Cerebellar cortex (tissue), 1 donor: ENCODE measurements around the gene F8.
"Not testable (repeated sequence)": the region's sequence is repeated elsewhere in the genome, so short reads cannot be mapped to it uniquely, and the experiment has no call there.

ENCODE experiments used
- DNase-seq: peaks from one replicate; pipeline ENCODE4 v3.0.0-alpha.2; 2015; ENCODE audit warnings: low spot score

The F8 gene

DNA sequence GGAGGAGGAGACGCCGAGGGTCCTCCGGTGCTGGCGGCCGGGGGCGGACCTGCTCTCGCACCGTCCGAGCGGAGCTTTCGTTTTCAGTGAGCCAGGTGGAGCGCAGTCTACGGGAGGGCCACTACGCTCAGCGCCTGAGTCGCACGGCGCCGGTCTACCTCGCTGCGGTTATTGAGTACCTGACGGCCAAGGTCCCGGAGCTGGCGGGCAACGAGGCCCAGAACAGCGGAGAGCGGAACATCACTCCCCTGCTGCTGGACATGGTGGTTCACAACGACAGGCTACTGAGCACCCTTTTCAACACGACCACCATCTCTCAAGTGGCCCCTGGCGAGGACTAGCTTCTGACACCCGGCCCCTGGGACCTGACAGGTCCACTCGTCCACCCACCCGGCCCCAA, 137.5 kb downstream of the F8 start:
- not testable (repeated sequence) for DNase-seq

DNA sequence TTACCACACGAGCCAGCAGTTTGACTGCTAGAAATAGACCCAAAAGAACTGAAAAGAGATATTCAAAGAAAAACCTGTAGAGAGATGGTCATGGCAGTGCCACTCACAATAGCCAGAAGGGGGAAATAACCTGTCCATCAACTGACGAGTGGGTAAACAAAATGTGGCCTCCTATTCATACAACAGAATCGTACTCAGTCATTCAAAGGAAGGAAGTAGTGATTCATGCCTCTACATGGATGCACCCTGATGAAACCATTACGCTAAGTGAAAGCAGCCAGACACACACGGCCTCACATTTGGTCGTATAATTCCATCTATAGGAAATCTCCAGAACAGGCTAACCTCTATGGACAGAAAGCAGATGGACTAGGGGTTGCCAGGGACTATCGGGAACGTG, 138.5 kb downstream of the F8 start:
- DNase-seq = not testable (repeated sequence)

DNA sequence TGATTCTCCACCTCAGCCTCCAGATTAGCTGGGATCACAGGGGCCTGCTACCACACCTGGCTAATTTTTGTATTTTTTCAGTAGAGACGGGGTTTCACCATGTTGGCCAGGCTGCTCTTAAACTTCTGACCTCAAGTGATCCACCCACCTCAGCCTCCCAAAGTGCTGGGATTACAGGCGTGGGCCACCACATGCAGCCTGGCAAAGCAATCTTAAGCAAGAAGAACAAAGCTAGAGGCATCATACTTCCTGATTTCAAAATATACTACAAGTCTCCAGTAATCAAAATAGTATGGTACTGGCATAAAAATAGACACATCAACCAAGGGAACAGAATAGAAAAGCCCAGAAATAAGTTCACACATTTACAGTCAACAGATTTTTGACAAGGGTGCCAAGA, 149.2 kb downstream of the F8 start:
- no peak for DNase-seq

DNA sequence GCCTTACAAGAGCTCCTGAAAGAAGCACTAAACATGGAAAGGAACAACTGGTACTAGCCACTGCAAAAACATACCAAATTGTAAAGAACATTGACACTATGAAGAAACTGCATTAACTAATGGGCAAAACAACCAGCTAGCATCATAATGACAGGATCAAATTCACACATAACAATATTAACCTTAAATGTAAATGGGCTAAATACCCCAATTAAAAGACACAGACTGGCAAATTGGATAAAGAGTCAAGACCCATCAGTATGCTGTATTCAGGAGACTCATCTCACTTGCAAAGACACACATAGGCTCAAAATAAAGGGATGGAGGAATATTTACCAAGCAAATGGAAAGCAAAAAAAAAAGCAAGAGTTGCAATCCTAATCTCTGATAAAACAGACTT, 154.0 kb downstream of the F8 start:
- DNase-seq = not testable (repeated sequence)

DNA sequence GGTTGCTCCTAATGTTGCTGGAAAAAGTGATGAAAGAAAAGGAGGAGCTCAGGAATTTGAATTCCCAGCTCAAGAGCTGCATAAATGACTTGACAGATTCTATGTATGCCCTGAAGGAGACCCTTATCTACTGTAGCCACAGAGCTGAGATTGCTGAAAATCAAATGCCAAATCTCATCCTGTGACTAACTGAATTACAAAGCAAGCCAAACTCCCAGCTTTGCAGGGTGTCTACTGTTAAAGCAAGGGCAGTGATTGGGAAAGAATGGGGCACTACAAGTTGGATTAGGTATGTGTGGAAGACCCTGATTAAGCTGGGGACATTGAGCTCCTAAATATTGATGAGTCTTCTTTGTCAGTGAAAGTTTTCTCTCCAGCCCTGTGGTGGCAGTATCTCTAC, 167.3 kb downstream of the F8 start:
- DNase-seq = no peak

DNA sequence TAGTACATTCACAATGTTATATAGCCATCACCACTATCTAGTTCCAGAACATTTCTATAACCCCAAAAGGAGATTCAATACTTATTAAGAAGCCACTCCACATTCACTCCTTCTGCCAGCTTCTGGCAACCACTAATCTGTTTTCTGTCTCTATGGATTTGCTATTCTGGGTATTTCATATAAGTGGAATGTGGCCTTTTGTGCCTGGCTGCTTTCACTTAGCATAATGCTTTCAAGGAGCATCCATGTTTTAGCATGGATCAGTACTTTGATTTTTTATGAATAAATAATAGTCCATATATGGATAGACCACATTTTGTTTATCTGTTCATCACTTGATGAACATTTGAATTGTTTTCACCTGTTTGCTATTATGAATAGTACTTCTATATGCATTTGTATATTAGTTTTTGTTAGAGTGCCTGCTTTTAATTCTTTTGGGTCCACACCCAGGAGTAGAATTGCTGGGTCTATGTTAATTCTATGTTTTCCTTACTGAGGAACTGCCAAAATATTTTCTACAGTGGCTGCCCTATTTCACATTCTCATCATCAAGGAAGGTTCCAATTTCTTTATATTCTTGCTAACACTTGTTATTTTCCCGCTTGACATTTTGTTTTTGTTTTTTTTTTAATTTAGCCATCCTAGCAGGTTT, 171.4 kb downstream of the F8 start:
- no peak for DNase-seq

DNA sequence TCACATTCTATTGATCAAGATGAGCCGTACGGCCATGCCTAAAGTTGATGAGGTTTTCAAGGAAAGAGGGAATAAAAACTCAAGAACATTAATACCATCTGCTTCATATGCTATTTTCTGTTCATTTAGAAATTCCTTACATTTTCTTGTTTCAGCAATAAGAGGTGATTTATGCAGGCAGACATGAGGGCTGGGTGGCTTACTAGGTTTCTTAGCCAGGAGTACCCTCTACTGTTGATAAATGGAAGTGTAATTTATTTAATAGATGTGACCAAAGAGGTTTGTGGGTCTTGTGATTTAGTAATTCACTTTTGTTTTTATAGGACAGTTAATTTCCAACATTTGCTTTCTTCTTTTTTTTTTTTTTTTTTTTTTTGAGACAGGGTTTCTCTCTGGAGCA, 181.7 kb downstream of the F8 start:
- peak; percentile 22 for DNase-seq

DNA sequence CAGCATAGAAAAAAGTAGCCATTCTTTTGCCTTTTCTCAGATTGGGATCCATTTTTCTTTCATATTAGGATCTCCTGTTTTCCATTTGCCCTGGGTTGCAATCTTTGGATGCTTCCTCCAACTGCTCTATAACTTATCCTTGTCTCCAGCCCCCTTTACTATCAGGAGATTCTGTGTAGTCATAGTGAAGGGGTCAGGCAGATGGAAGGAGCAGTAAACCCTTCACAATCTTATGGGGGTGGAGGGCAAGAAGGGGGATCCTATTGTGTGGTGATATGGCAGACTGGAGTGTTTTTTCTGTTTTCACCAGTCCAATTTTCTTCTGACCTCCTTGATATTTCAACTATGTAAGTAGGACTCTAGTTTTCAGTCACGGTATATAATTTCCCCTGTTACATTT, 186.4 kb downstream of the F8 start:
- no peak for DNase-seq

DNA sequence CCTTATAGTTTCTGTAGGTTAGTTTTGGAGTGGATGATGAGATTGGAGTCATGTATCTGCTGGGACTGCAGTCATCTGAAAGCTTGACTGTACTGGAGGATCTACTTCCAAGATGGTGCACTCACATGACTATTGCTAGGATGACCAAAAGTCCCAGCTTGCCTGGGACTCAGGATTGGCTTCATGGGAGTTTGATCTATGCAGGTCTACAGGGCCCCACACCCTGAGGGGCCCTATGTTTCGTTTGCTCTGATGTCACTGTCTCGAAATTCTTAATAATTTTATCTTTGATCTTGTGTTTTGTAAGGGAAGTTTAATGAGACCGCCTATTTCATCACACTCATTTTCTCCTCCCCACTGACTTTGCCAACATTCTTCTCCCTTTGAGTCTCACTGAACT, 188.0 kb downstream of the F8 start, which contains the start of gene SMIM9:
Gene SMIM9 (minus strand): TSS at position 101 of the 400 bp plus-strand sequence. CDS start 3,806 bp downstream, outside the sequence.
- DNase-seq = no peak

DNA sequence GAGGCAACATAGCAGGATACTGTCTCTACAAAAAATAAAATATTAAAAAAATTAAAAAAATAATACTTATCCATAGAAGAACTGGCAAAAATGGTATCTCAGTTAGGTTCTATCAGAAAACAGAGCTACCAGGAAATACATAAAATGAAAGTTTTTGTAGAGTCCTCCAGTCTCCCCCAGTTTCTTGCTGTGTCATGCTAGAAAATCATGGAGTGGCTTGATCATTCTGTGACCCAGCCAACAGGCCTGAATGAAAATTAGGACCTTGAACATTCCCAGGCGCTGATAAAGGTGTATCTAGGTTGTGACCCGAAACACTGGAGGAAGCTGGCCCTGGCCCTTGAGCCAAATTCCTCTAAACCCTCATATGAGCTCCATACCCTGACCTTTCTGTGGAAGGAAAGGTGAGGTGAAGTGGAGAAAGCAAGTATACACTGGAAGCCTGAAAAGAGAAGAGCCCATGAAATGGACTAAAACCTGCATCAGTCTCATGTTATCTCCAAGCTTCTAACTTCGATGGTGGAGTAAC, 188.7 kb downstream of the F8 start:
- no peak for DNase-seq

DNA sequence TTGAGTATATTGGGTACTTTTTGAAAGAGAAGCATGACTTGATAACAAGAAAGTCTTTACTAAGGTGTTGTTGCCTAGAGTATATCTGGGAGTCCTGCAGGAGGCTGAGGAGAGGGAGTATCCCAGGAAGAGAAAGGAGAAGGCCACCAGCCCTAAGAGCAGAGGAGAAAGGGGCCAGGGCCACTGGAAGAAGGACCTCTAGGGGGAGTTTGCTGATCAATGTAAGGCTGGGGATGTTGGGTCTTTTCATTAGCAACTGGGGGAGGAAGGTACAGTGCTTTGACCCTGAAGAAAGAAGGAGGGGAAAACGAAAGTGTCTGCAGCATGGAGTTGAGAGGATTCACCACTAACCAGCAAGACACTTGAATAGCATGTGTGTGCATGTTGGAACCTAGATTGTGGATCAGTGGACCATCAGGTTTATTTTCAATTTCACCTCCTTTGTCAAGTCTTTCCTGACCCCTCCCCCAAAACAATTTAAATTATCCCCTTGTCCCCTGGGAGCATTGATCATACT, 192.5 kb downstream of the F8 start:
- DNase-seq = no peak

DNA sequence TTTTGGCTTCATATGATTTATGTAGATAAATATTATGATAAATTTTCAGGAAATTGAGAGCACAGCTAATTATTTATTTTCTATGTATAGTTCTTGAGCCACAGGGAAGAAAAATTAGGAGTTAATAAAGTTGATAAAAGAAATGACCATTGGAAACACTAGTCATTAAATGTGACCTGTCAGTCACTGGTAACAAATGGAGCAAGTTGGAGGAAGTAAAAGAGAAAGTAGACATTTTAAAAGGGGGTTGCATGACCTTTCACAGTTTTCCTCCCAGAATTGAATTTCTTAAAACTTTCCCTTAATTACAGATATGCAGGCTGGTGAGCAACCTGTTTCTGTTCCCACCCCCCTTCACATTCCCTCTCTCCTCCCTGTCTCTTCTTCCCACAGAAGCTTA, 193.4 kb downstream of the F8 start:
- DNase-seq = no peak

DNA sequence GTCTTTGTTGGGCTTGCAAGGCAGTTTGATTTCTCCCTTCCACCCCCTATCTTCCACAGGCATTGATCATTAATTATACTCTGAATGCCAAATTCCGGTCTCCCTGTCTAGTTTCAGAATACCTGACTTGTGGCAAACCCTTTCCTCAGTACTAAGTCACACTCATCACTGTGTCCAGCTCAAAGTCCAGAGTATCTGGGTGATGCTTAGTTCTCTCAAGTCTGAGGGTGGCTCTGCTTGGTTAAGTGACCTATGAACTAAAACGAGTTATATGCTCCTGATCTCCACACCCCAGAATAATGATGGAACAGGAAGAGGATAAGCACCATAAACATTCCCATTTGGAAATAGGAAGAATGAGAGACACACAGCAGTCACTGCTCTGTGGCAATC, 194.5 kb downstream of the F8 start:
- no peak for DNase-seq

DNA sequence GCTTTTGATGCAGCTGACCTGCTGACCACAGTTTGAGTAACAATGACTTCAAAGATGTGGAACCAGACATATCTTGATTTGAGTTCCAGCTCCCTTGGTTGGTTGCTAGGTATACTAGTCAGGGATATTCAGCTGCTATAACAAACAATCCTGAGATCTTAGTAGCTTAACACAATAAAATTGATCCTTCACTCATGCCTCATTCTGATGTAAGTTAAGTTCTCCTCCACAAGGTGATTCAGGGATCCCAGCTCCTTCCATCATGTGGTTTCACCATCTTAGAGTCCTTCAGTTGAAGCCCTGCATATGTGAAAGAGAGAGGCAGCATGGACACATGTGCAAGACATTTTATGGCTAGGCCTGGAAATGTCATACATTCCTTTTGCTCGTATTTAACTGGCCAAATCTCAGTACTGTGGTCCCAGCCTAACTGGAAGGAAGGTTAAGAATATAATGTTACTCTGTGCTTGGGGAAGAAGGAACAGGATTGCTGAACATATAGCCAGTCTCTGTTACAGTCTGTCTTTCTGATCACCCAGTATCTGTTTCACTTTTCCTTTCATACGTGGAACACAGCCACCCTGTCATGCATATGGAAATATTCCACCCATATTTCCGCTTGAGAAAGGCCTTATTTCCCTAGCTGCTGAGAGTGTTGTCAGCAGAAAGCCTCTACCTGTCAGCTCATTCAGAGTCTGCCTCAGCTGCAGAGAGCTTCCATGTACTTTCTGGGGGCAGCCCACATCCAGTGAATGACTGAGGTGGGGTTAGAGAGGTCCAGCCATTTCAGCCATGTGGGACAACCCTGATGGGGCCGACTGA, 195.1 kb downstream of the F8 start:
- no peak for DNase-seq

DNA sequence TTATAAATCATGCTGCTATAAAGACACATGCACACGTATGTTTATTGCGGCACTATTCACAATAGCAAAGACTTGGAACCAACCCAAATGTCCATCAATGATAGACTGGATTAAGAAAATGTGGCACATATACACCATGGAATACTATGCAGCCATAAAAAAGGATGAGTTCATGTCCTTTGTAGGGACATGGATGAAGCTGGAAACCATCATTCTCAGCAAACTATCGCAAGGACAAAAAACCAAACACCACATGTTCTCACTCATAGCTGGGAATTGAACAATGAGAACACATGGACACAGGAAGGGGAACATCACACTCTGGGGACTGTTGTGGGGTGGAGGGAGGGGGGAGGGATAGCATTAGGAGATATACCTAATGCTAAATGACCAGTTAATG, 196.9 kb downstream of the F8 start:
- DNase-seq = not testable (repeated sequence)

DNA sequence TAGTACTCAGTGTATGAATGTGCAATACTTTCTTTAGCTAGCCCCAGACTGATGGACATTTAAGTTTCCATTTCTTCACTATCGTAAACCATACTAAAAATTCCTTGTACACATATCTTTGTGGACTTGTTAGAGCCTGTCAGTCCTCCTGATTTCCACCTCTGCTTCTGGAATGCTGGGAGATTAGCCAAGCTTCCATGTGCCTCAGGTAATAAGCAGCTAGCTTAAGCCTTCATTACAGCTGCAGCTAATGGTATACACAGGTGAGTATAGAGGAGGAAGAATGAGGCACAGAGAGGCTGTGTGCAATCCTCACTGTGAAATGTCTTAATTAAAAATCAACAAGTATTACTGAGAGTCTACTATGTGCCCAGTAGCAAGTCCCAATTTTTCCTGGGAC, 197.9 kb downstream of the F8 start:
- DNase-seq = no peak

DNA sequence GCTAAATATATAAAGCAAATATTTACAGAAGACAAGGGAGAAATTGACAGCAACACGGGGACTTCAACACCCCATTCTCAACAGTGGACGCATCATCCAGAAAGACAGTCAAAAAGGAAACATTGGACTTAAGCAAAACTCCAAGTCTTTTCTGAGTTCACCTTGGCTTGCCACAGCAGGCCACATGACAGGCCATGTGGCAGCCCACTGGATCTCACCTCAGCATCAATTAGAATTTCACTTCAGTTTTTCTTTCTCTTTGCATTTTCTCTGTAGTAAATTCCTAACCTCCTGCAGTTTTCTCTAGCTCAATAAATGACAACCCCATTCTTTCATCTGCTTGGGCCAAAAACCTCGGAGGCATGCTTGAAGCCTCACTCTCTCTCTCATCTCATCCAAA, 200.5 kb downstream of the F8 start:
- no peak for DNase-seq

DNA sequence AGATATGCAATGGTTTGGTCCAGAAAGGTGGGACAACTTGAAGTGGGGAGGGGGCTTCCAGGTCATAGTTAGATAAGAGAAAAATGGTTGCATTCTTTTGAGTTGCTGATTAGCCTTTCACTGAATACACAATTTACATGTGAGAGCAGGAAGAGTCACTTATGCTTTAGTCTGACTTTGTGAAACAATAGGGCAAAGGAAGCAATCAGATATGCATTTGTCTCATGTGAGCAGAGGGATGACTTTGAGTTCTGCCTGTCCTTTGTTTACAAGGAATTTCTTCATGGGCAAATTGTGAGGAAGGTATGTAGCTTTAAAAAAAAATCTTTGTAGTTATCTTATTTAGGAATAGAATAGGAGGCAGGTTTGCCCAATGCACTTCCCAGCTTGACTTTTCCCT, 201.0 kb downstream of the F8 start:
- no peak for DNase-seq

DNA sequence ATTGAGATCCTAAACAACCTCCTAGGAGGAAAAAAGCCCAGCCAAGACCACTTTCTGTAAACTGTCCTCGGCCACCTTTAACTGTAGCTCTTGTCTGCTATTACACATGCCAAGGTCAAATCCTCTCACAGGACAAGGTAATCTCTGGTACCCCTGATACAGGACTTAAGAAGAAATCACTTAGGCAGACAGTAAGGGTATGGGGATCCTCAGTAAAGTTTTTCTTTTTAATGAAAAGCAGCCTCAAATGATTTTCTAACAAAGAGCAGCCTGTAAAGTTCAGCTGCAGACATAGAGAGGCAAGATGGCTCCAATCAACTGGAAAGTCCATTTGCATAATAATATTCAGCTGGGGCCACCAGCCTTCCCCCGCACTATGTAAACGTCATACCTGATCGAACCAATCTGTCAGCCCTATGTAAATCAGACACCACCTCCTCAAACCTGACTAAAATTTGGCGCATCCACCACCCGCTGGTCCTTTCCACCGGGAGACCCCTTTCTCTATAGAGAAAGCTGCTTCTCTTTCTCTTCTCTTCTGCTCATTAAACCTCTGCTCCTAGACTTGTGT, 202.7 kb downstream of the F8 start:
- no peak for DNase-seq

DNA sequence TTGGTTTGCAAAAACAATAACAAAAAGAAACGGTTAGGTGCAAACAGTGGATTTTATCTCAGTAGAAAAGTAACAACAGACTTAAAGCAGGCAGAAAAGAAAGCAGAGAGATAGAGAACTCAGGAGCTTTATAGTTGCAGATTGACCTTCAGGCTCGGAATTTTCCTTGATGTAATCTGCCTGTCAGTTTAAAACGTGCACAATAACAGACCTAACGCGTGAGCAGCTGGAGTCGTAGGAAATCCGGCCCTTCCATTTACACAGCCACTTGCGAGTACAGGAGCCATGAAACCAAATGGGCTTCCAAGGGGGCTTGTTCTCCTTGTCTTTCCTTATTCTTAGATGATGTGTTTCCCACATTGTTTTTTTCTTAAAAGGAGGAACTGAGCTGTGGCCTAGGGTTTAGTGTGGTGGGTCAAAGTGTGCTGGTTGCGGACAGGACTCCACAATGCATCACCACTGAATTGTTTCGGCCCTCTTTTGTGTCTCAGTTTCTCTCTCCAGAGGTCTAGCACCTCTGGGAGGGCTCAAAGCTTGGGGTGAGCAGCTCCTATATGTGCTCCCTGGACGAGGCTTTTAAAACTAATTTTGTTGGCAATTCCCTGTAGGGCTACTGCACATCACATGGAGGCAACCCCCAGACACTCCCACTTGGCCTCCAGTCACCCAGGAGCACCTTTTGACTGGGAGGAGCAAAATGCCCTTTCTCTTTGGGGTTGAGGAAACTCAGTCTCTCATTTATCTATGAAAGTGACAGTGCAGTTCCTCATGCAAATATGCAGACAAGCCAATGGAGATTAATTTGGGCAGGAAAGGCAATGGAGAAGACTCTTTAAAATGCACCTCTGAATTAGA, 203.4 kb downstream of the F8 start:
- DNase-seq = no peak

DNA sequence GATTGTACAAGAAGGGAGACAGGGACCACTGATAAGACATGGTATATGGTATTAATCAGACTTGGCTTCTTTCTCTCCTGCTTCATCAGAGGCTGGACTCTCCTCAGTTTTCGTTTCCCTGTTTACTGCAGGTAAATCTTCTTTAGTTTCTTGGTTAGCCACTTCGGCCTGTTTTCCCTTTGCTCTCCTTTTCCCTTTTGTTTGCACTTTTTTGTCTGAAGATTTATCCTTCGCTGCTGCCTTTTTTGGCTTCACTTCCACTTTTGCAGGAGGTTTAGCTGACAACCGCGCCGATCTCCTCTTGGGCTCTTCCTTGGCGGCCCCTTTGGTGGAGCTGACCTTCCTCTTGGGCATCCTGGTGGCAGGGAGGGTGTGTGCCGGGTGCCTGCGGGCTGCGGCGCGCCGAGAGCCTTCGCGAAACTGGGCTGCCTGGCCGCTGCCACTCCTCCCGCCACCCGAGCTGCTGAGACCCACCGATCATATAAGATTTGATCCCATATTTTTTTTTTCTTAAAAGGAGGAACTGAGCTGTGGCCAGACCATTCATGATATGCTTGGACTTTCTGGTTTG, 205.4 kb downstream of the F8 start:
- DNase-seq = not testable (repeated sequence)
